ENCODE measurements around the gene OTC.

OTC gene

GRCh38 chrX:38452603-38453002 lies 100.2 kb downstream of the OTC start:
- TF ChIP-seq, protein P1, sequence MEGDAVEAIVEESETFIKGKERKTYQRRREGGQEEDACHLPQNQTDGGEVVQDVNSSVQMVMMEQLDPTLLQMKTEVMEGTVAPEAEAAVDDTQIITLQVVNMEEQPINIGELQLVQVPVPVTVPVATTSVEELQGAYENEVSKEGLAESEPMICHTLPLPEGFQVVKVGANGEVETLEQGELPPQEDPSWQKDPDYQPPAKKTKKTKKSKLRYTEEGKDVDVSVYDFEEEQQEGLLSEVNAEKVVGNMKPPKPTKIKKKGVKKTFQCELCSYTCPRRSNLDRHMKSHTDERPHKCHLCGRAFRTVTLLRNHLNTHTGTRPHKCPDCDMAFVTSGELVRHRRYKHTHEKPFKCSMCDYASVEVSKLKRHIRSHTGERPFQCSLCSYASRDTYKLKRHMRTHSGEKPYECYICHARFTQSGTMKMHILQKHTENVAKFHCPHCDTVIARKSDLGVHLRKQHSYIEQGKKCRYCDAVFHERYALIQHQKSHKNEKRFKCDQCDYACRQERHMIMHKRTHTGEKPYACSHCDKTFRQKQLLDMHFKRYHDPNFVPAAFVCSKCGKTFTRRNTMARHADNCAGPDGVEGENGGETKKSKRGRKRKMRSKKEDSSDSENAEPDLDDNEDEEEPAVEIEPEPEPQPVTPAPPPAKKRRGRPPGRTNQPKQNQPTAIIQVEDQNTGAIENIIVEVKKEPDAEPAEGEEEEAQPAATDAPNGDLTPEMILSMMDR (IDR thresholded peaks at IDR 0.05; ENCODE audit: low read depth, low read length) = no peak
- no peak overlapping the region for H3K4me3 ChIP-seq (ENCODE audit: low read depth, low read length)

DNA sequence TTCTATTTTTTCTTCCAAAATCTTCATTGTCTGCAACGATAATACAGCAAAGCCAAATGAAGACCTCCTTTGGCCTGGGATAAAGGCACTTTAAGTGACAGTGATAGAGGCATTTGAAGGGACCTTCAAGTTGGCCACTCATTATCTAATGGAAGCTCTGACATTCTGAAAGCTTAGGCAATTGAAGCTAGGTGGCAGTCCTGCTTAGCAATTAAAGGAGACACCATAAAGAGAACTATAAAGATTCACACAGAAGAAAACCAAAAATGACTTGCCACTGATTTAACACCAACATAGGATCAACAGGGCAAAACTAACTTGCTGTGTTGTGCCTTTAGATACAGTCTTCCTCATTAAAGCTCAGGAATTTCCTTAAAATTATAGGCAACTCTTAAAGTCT lies 105.7 kb downstream of the OTC start:
- no peak overlapping the region for H3K4me3 ChIP-seq (ENCODE audit: low read depth, low read length)
- TF ChIP-seq, protein P1 (IDR thresholded peaks at IDR 0.05; ENCODE audit: low read depth, low read length) = no peak

DNA sequence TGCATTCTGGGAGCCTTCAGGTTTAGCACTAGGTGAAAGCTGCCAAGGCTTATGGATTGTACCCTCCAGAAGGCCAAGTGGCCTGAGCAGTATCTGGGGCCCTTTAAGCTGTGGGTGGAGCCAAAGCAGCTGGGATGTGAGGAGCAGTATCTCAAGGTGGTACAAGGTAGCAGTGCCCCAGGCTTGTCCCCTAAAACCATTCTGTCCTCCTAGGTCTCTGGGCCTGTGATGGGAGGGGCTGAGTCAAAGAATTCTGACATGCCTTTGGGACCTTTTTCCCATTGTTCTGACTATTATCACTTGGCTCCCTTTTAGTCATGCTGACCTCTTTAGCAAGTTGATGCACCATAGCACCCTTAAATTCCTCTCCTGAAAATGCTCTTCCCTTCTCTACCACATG lies 109.9 kb downstream of the OTC start:
- no peak overlapping the region for H3K4me3 ChIP-seq (ENCODE audit: low read depth, low read length)
- TF ChIP-seq, protein P1 (IDR thresholded peaks at IDR 0.05; ENCODE audit: low read depth, low read length) = no peak

DNA sequence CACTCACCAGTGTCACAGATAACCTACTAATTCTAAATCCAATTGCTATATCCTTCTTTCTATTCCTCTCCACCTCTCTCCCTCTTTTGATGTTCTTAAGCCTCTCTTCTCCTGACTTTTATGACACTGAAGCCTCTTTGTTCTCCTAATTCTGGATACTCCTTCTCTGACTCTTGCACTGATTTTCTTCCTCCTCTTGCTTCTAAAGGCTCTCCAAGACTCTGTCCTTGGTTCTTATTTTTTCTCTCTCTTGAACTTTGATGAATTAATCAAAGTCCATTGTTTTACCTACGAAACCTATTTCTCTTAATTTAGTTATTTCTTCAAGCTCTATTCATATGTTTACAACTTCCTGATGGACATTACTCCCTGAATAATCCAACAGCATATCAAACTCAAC lies 113.3 kb downstream of the OTC start:
- TF ChIP-seq, protein P1 (IDR thresholded peaks at IDR 0.05; ENCODE audit: low read depth, low read length) = no peak
- no peak overlapping the region for H3K4me3 ChIP-seq (ENCODE audit: low read depth, low read length)

- no peak overlapping the region for H3K4me3 ChIP-seq (ENCODE audit: low read depth, low read length)
- TF ChIP-seq, protein P1 (IDR thresholded peaks at IDR 0.05; ENCODE audit: low read depth, low read length) = no peak
Measured at GRCh38 chrX:38468563-38469157, 116.3 kb downstream of the OTC start.

Data from WI38 (cell line).